ENCODE data around the gene MPRIP.

The MPRIP gene

GRCh38 chr17:17165666-17166308, 123.5 kb downstream of the MPRIP start:
- TF ChIP-seq TAF1 (IDR thresholded peaks at IDR 0.05; ENCODE audit: borderline replicate concordance, insufficient read depth, low read length): no peak
- no peak for TF ChIP-seq POLR2AphosphoS5 (IDR thresholded peaks at IDR 0.05; ENCODE audit: low read depth, low read length)
- TF ChIP-seq SIN3A (IDR thresholded peaks at IDR 0.05; ENCODE audit: borderline replicate concordance, insufficient read depth, low read length): no peak
- TF ChIP-seq FOXP2 (optimal IDR thresholded peaks at IDR 0.05; ENCODE audit: borderline replicate concordance, extremely low read depth, extremely low read length, insufficient read depth): no peak
- TF ChIP-seq, protein P1, sequence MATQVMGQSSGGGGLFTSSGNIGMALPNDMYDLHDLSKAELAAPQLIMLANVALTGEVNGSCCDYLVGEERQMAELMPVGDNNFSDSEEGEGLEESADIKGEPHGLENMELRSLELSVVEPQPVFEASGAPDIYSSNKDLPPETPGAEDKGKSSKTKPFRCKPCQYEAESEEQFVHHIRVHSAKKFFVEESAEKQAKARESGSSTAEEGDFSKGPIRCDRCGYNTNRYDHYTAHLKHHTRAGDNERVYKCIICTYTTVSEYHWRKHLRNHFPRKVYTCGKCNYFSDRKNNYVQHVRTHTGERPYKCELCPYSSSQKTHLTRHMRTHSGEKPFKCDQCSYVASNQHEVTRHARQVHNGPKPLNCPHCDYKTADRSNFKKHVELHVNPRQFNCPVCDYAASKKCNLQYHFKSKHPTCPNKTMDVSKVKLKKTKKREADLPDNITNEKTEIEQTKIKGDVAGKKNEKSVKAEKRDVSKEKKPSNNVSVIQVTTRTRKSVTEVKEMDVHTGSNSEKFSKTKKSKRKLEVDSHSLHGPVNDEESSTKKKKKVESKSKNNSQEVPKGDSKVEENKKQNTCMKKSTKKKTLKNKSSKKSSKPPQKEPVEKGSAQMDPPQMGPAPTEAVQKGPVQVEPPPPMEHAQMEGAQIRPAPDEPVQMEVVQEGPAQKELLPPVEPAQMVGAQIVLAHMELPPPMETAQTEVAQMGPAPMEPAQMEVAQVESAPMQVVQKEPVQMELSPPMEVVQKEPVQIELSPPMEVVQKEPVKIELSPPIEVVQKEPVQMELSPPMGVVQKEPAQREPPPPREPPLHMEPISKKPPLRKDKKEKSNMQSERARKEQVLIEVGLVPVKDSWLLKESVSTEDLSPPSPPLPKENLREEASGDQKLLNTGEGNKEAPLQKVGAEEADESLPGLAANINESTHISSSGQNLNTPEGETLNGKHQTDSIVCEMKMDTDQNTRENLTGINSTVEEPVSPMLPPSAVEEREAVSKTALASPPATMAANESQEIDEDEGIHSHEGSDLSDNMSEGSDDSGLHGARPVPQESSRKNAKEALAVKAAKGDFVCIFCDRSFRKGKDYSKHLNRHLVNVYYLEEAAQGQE (IDR thresholded peaks at IDR 0.05; ENCODE audit: insufficient read depth in 1 of 2, low read depth in 2 of 2, low read length in 2 of 2): no peak

DNA sequence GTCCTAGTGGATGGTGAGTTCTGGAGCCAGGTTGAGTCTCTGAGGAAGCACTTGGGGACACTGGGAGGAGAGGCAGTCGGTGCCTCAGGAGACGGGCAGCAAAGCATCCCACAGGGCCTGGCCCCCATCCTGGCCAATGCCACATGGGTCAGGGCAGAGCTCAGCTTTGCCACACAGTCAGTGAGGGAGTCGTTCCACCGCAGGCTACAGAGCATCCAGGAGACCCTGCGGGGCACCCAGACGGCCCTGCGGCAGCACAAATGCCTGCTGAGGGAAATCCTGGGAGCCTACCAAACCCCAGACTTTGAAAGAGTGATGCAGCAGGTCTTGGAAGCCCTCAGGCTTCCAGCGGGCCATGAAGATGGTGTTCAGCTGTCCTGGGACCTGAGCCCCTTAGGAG, 124.2 kb downstream of the MPRIP start:
- TF ChIP-seq FOXP2 (optimal IDR thresholded peaks at IDR 0.05; ENCODE audit: borderline replicate concordance, extremely low read depth, extremely low read length, insufficient read depth): no peak
- no peak for TF ChIP-seq TAF1 (IDR thresholded peaks at IDR 0.05; ENCODE audit: borderline replicate concordance, insufficient read depth, low read length)
- TF ChIP-seq, protein P1 (IDR thresholded peaks at IDR 0.05; ENCODE audit: insufficient read depth in 1 of 2, low read depth in 2 of 2, low read length in 2 of 2): no peak
- no peak for TF ChIP-seq SIN3A (IDR thresholded peaks at IDR 0.05; ENCODE audit: borderline replicate concordance, insufficient read depth, low read length)

DNA sequence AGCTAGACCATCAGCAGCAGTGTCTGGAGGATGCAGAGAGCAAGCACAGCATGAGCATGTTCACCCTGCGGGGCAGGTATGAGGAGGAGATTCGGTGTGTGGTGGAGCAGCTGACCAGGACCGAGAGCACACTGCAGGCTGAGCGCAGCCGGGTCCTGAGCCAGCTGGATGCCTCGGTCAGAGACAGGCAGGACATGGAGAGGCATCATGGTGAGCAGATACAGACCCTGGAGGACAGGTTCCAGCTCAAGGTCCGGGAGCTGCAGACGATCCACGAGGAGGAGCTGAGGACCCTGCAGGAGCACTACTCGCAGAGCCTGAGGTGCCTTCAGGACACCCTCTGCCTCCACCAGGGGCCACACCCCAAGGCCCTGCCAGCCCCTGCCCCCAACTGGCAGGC, 125.1 kb downstream of the MPRIP start:
- TF ChIP-seq, protein P1 (IDR thresholded peaks at IDR 0.05; ENCODE audit: insufficient read depth in 1 of 2, low read depth in 2 of 2, low read length in 2 of 2): no peak
- TF ChIP-seq SIN3A (IDR thresholded peaks at IDR 0.05; ENCODE audit: borderline replicate concordance, insufficient read depth, low read length) (no peak), POLR2AphosphoS5 (IDR thresholded peaks at IDR 0.05; ENCODE audit: low read depth, low read length) (no peak), TAF1 (IDR thresholded peaks at IDR 0.05; ENCODE audit: borderline replicate concordance, insufficient read depth, low read length) (no peak), FOXP2 (optimal IDR thresholded peaks at IDR 0.05; ENCODE audit: borderline replicate concordance, extremely low read depth, extremely low read length, insufficient read depth) (no peak)

DNA sequence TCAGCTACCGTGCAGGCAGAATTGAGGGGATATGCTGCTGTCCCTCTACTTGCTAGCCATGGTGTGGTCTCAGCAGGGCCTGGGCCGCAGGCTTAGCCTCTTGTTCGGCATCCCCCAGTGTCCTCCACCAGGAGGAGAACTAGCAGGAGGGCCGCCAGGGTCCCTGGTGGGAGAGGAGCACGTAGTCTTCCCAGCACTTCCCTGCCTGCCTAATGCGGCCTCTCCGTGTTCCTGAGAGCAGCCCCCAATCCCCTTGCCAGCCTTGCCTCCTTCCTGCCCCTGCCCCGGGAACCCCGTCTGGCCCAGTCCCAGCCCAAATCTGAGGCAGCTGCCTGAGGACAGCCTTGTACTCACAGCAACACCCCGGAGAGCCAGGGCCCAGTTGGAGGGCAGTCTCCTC, 125.7 kb downstream of the MPRIP start:
- TF ChIP-seq TAF1 (IDR thresholded peaks at IDR 0.05; ENCODE audit: borderline replicate concordance, insufficient read depth, low read length) (no peak), POLR2AphosphoS5 (IDR thresholded peaks at IDR 0.05; ENCODE audit: low read depth, low read length) (no peak), SIN3A (IDR thresholded peaks at IDR 0.05; ENCODE audit: borderline replicate concordance, insufficient read depth, low read length) (no peak), FOXP2 (optimal IDR thresholded peaks at IDR 0.05; ENCODE audit: borderline replicate concordance, extremely low read depth, extremely low read length, insufficient read depth) (no peak)
- TF ChIP-seq, protein P1 (IDR thresholded peaks at IDR 0.05; ENCODE audit: insufficient read depth in 1 of 2, low read depth in 2 of 2, low read length in 2 of 2): no peak
